Hepatocyte (in vitro differentiated cells): ENCODE data around the gene OPN3.

Experiments used
- CTCF ChIP-seq: fragments of 200-600 bp; sonication (generic); IDR thresholded peaks from 2 replicates; pipeline ENCODE4 v1.5.1; 2016; ENCODE audit warnings: antibody characterized with exemption, mild to moderate bottlenecking; ENCODE audit not compliant: poor library complexity
- EZH2 ChIP-seq: fragments of 200-600 bp; sonication (generic); IDR thresholded peaks from 2 replicates; pipeline ENCODE4 v1.6.1; 2016; ENCODE audit warnings: antibody characterized with exemption, mild to moderate bottlenecking, borderline replicate concordance

- no peak for TF ChIP-seq CTCF
- no peak for TF ChIP-seq EZH2
These were observed 7.2 kb downstream of the OPN3 start for GRCh38 chr1:241632987-241633386.
